Keratinocyte (primary cell): ENCODE data around the gene LIPN. TPM values are rescaled to one million over a fixed set of nuclear protein-coding genes. Genes with fewer than 3 reads are reported as not detected.
A peak's percentile ranks its signal among the peaks of the same experiment; 100 is the strongest.
"Not testable (repeated sequence)": the region's sequence is repeated elsewhere in the genome, so short reads cannot be mapped to it uniquely, and the experiment has no call there.

ENCODE experiments used
- DNase-seq: peaks from one replicate; pipeline ENCODE4 v3.0.0-alpha.2; 2011; ENCODE audit warnings: low read depth, missing footprints, low spot score
- FAIRE-seq: peaks from 2 replicates; lab custom pipeline; 2011; peaks lifted over from hg19 to GRCh38; lab: Jason Lieb, UNC
- H2AFZ ChIP-seq: 2 replicates; pipeline ENCODE4 v1.6.0; 2012; ENCODE audit warnings: low read length, control low read depth, inconsistent platforms; ENCODE audit not compliant: control insufficient read depth
- H3K27ac ChIP-seq: 2 replicates; pipeline ENCODE4 v1.5.1; 2011; ENCODE audit warnings: low read length; ENCODE audit not compliant: control insufficient read depth, insufficient read depth
- H3K27me3 ChIP-seq: 3 replicates; pipeline ENCODE4 v1.6.0; 2011; ENCODE audit warnings: low read length; ENCODE audit not compliant: control insufficient read depth, insufficient read depth; ENCODE audit errors: extremely low read depth
- H3K36me3 ChIP-seq, 2 experiments: 2 replicates in 1 of 2; 3 replicates in 1 of 2; pipeline ENCODE4 v1.5.1; 2011; ENCODE audit warnings: low read length in 2 of 2, mild to moderate bottlenecking in 1 of 2; ENCODE audit not compliant: control insufficient read depth in 2 of 2, insufficient read depth in 2 of 2; ENCODE audit errors: extremely low read depth in 1 of 2
- H3K4me1 ChIP-seq: 3 replicates; pipeline ENCODE4 v1.5.1; 2011; ENCODE audit warnings: low read length; ENCODE audit not compliant: control insufficient read depth, insufficient read depth; ENCODE audit errors: extremely low read depth
- H3K4me2 ChIP-seq: 3 replicates; pipeline ENCODE4 v1.6.0; 2011; ENCODE audit warnings: low read depth, low read length; ENCODE audit not compliant: control insufficient read depth, insufficient read depth; ENCODE audit errors: extremely low read depth
- H3K4me3 ChIP-seq, 3 experiments: fragments of 200-600 bp in 1 of 3; sonication (generic) in 1 of 3; 2 replicates in 2 of 3; 3 replicates in 1 of 3; pipeline ENCODE4 v1.5.1; 2011 to 2016; ENCODE audit warnings: low read length in 3 of 3, mild to moderate bottlenecking in 3 of 3, control low read depth in 2 of 3, inconsistent platforms in 1 of 3, low read depth in 1 of 3, mixed read lengths in 1 of 3, mixed run types in 1 of 3, moderate library complexity in 1 of 3; ENCODE audit not compliant: control insufficient read depth in 2 of 3, insufficient read depth in 2 of 3; ENCODE audit errors: extremely low read depth in 1 of 3
- H3K79me2 ChIP-seq: 2 replicates; pipeline ENCODE4 v1.6.0; 2012; ENCODE audit warnings: low read length; ENCODE audit not compliant: control insufficient read depth, insufficient read depth
- H3K9ac ChIP-seq: 3 replicates; pipeline ENCODE4 v1.6.0; 2011; ENCODE audit warnings: low read length; ENCODE audit not compliant: control insufficient read depth, insufficient read depth; ENCODE audit errors: extremely low read depth
- H3K9me1 ChIP-seq: 3 replicates; pipeline ENCODE4 v1.6.0; 2011; ENCODE audit warnings: low read length; ENCODE audit not compliant: control insufficient read depth, insufficient read depth; ENCODE audit errors: extremely low read depth
- H3K9me3 ChIP-seq: 2 replicates; pipeline ENCODE4 v1.5.1; 2012; ENCODE audit warnings: low read depth, low read length; ENCODE audit not compliant: control insufficient read depth
- H4K20me1 ChIP-seq: 3 replicates; pipeline ENCODE4 v1.6.0; 2011; ENCODE audit warnings: low read length; ENCODE audit not compliant: control insufficient read depth, insufficient read depth; ENCODE audit errors: extremely low read depth
- CTCF ChIP-seq, 3 experiments: IDR thresholded peaks in 1 of 3; conservative IDR thresholded peaks in 1 of 3; optimal IDR thresholded peaks in 1 of 3; 2 replicates in 2 of 3; 3 replicates in 1 of 3; pipeline versions ENCODE3 to v1.5.1; 2011; ENCODE audit warnings: low read length in 3 of 3, mild to moderate bottlenecking in 3 of 3, moderate library complexity in 2 of 3, control low read depth in 1 of 3, inconsistent platforms in 1 of 3; ENCODE audit not compliant: insufficient read depth in 2 of 3; ENCODE audit errors: extremely low read depth in 1 of 3
- EZH2 ChIP-seq: IDR thresholded peaks from one replicate; pipeline ENCODE4 v1.6.1; 2012; ENCODE audit warnings: inconsistent platforms, mild to moderate bottlenecking, low read length, moderate library complexity
- dilution Hi-C: fragments of 300-500 bp; cut with MboI; formaldehyde crosslinking; loops from one replicate; pipeline ENCODE4 v1.7.0; 2020; ENCODE audit warnings: low sequenced_read_pairs; ENCODE audit not compliant: extremely low pct_ligation_motif_present
- polyA plus RNA-seq, 5 experiments: library from polyadenylated mRNA; depleted of rRNA in 3 of 5; stranded (reverse) in 3 of 5; stranded (forward) in 1 of 5; unstranded in 1 of 5; fragments of >200 nt; gene quantifications; 1 replicate in 1 of 5; 2 replicates in 3 of 5; 3 replicates in 1 of 5; pipeline versions ENCODE4 v1.2.1 to v1.2.3, GENCODE V29; 2011 to 2012; ENCODE audit warnings: missing spikeins in 2 of 5, low read depth in 1 of 5, low replicate concordance in 1 of 5

The LIPN gene
- polyA plus RNA-seq, 1 donor (not counting 4 experiments of a cell fraction or from before 2014, with no cell fraction given): 0.20 TPM

GRCh38 chr10:88735661-88736060, 24.2 kb upstream of the LIPN start:
- no peak for TF ChIP-seq EZH2
- TF ChIP-seq CTCF (optimal IDR thresholded peaks at IDR 0.05 in 1 of 3, IDR thresholded peaks at IDR 0.05 in 1 of 3, conservative IDR thresholded peaks at IDR 0.05 in 1 of 3; ENCODE audit: extremely low read depth in 1 of 3, insufficient read depth in 2 of 3, low read length in 3 of 3): no peak
- dilution Hi-C loops: no loop called here
- FAIRE-seq: peak; percentile 46

GRCh38 chr10:88741921-88742320, 17.9 kb upstream of the LIPN start:
- H4K20me1 ChIP-seq, FAIRE-seq, dilution Hi-C loops, H3K27me3 ChIP-seq, H2AFZ ChIP-seq, H3K79me2 ChIP-seq, H3K4me3 ChIP-seq, H3K9ac ChIP-seq, H3K36me3 ChIP-seq, DNase-seq, H3K9me1 ChIP-seq, H3K27ac ChIP-seq, H3K4me2 ChIP-seq, H3K4me1 ChIP-seq, H3K9me3 ChIP-seq: not testable (repeated sequence)

More at GRCh38 chr10:88735661-88736060, 24.2 kb upstream of the LIPN start:
- Histone ChIP-seq H3K9ac (no peak overlapping the region), H3K4me1 (peaks cover 15% of the 10 kb centered on the region), H3K9me3 (no peaks in the 10 kb centered on the region), H3K9me1 (no peaks in the 10 kb centered on the region), H2AFZ (peak overlapping the region; percentile 57), H3K4me3 (no peak overlapping the region), H3K4me2 (peak overlapping the region; percentile 41), H4K20me1 (no peaks in the 10 kb centered on the region), H3K27ac (no peak overlapping the region), H3K79me2 (no peaks in the 10 kb centered on the region), H3K27me3 (no peaks in the 10 kb centered on the region), H3K36me3 (no peaks in the 10 kb centered on the region)
- peak; percentile 1 for DNase-seq

GRCh38 chr10:88742448-88742847, 17.4 kb upstream of the LIPN start:
- H3K9me1 ChIP-seq: no peaks in the 10 kb centered on the region
- no peak overlapping the region for H3K4me2 ChIP-seq
- no peak overlapping the region for H3K27ac ChIP-seq
- H3K9me3 ChIP-seq: peaks cover 3% of the 10 kb centered on the region
- H3K27me3 ChIP-seq: no peaks in the 10 kb centered on the region
- H2AFZ ChIP-seq: no peak overlapping the region
- FAIRE-seq: no peak
- no peaks in the 10 kb centered on the region for H4K20me1 ChIP-seq
- no peak overlapping the region for H3K4me3 ChIP-seq
- no peak for DNase-seq
- dilution Hi-C loops: no loop called here
- H3K79me2 ChIP-seq: no peaks in the 10 kb centered on the region
- no peak for TF ChIP-seq EZH2
- TF ChIP-seq CTCF (optimal IDR thresholded peaks at IDR 0.05 in 1 of 3, IDR thresholded peaks at IDR 0.05 in 1 of 3, conservative IDR thresholded peaks at IDR 0.05 in 1 of 3; ENCODE audit: extremely low read depth in 1 of 3, insufficient read depth in 2 of 3, low read length in 3 of 3): no peak
- H3K9ac ChIP-seq: no peak overlapping the region
- no peaks in the 10 kb centered on the region for H3K4me1 ChIP-seq
- no peaks in the 10 kb centered on the region for H3K36me3 ChIP-seq
